NCI-H1436 treated with DMSO at 0.1 percent for 48 hours (cell line): ENCODE data around the gene CIB4.

Experiments used
- DNase-seq: peaks from one replicate; lab custom pipeline; 2025; lab: John Stamatoyannopoulos, UW

Gene CIB4

GRCh38 chr2:26621469-26622199, 19.5 kb downstream of the CIB4 start:
- no peak for DNase-seq

GRCh38 chr2:26620031-26620605, 21.0 kb downstream of the CIB4 start:
- no peak for DNase-seq

DNA sequence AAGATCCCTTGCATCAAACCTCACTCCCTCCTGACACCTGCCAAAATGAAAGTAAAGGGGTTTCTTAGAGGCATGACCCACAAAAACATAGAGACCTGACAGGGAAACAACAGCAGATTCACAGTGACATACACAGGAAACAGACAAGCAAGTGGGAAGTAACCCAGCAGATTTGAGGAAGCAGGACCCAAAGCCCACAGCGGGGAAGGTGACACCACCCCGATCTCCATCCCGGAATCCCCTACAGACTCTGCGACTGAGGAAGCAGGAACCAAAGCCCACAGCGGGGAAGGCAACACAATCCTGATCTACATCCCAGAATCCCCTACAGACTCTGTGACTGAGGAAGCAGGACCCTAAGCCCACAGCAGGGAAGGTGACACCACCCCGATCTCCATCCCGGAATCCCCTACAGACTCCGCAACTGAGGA, 21.6 kb downstream of the CIB4 start:
- no peak for DNase-seq

DNA sequence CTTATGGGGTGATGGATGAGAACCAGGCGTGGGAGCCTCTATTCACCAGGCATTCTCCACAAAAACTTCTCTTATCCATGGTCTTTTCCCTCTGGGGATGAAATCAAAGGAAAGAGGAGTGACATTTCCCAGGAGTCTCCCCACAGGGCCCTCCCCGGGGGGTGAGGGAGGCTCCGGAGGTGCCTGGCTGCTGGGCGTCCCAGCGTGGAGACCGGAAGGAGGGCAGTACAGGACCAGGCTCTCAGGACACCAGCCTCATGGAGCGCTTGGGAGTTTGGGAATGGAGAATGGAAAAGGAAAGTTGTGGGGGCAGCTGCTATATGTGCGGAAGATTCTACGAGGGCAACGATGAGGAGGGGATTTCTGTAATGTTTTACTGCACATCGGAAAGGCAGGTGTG, 22.1 kb downstream of the CIB4 start:
- DNase-seq: no peak

DNA sequence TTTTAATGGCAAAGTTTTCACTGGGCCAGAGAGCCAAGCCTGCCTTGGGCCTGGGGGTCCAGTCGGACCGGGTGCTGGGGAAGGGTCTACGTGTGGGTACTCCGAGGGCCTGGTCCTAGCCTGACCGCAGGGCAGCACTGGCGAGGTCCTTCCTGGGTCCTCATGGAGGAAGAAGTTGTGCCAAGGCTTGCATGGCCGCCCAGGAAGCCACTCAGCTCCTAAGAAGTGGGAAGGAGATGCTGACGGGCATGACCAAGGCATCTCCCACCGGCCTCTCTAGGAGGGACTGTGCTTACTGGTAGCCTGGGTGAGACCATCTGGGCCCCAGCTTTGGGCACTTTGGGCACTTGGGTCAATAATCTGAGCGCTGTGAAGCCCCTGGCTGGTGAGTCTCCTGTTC, 22.6 kb downstream of the CIB4 start:
- DNase-seq: no peak

DNA sequence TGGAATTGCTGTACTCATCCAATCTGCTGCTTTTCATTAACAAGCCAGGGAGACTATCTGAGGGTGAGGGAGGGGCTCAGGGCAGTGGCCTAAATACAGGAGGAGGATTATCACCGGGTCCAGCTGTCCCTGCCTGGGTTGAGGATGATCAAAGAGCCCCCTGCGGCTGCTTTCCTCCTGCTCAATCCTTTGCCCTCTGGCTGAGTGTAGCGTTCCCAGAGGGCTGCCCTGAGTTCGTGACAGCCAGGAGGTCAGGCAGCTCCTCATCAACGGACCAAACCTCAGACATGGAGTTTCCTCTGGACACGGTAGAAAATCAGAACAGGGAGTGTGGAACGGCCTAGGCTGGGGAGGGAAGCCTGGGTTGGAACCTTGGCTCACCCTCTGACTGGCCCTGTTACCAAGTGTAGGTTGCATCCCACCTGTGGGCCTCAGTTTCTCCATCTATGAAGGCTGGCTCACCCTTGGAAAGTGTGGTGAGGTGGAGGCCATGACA, 23.5 kb downstream of the CIB4 start:
- no peak for DNase-seq

DNA sequence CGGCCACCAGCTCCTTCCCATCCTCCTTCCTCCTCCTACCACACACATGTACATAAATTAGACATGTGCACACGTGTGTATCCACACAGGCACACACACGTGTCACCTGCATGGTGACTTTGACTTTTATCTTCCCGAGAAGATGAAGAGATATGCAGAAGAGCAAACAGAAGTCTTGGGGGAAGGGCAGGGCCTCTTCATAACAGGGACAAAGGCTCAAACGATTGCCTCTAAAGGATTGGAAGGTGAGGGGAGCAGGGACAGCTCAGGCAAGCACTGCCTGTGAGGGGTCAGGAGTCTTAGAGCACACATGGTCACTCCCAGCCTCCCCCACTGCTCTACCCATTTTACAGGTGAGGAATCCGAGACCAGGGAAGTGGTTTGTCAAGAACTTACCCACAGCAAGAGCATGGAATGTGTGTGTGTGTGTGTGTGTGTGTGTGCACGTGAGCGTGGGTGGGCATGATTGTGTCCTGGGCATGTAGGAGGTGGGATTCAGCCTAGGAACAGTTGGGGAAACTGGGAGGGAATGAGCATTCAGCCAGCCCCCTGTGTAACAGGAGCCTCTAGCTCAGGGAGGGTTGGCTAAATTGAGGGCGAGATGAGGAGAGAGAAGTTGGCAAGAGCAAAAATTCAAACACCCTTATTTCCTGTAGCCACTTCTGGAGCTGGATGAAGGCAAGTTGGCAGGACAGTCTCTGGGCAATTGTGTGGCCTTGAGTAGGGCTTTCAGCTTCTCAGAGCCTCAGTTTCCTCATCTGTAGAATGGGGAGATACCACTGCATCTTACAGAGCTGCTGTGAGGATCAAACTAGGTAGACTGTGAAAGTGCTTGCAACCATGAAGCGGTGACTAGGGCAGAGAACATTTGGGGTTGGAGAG, 24.2 kb downstream of the CIB4 start:
- DNase-seq: no peak

DNA sequence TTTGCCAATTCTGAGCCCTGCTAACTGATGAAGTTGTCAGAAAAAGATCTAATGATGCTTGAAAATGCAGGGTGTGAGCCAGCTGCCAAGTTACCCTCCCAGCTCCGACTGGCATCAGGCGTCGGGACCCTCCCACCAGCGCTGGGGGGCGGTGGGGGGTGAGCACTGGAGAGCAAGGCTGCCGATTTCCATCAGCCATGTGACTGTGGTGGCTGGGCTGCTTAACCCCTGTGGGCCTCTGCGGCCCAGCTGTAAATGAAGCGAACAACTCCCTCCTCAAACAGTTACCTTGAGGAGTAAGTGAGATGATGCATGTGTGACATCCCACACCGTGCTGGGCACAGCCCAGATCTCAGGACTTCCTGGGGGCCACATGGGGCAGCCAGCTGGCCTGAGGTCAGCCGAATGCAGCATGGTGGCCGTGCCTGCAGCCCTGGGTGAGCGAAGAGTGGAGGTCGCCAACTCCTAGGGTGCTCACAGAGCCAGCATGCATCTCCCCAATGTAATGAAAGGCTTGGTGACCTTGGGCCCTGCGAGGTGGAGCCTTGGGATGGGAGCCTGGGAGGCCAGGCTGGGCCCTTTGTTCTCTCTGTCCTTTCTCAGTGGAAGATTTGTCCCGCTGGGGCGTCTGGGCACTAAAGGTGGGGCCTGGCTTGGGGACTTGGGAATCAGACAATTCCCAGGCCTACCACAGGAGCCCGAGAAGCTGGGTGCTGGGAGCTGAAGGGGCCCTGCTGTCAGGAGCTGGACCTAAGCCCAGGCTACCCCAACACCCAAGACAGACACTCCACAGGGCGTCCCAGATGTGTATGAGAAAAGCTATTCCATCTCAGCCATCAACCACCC, 25.1 kb downstream of the CIB4 start:
- DNase-seq: no peak

DNA sequence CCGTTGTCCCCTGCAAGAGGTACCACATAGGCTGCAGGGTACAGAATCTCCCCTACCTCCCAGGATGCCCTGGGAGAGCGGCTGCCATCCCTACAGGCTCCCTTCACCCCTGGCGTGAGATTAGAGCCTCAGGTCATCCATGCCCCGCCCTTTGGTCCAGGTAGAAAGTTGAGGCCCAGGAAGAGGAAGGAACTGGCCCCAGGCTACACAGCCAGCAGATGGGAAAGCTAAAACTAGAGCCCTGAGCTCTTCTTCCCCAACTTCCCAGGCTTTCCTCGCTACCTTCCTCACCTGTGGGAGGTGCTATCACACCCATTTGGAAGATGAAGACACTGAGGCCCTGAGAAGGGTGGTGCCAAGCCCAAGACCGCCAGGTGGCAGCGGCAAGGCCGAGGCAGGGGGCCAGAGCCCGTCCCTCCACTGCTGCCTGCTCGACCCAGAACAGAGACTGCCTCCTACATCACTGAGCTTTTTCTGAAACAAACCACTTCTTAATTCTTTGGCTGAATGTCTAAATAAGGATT, 25.8 kb downstream of the CIB4 start:
- no peak for DNase-seq

GRCh38 chr2:26614216-26615138, 26.7 kb downstream of the CIB4 start:
- DNase-seq: no peak

DNA sequence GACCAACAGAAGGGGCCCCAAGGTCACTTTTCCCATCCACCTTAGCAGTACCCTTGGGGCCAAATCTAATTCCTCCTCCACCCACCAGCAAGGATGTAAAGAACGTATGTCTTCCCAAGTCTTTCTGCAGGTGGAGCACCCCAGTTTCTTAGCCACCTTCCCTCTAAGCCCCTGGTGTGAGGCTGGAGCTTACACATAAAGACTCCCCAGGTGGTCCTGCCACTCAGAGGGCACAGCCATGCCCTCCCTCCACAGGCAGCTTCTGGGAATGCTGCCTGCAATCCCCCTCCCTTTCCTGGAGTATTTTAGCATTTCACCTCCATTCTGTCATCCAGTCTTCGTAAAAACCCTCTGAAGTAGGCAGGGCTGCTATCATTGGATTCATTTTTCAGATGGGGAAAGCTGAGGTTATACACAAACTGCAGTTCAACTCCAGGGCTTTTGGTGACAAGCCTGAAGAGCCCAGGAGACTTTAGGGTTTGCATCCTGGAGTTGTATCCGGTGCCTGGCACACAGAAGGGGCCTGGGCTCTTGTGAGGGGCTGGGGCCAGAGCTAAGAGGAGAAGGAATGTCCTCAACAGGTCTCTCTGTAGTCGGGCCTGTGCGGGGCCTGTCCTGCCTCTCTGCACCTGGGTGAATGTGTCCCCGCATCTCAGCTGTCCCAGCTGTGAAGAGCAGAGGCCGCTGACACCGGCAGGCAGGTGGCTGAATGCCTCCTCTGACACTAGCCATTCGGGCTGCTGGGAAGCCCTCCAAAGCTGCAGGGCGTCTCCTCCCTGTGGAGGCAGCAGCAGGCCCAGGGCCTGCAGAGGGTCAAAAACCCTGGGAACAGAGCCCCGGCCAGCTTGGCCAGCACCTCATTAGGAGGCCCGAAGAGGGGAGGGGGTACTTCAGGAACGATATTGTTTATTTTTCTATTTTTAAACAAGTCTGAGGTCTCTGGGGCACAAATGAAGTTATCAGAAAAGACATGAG, 27.6 kb downstream of the CIB4 start:
- no peak for DNase-seq

DNA sequence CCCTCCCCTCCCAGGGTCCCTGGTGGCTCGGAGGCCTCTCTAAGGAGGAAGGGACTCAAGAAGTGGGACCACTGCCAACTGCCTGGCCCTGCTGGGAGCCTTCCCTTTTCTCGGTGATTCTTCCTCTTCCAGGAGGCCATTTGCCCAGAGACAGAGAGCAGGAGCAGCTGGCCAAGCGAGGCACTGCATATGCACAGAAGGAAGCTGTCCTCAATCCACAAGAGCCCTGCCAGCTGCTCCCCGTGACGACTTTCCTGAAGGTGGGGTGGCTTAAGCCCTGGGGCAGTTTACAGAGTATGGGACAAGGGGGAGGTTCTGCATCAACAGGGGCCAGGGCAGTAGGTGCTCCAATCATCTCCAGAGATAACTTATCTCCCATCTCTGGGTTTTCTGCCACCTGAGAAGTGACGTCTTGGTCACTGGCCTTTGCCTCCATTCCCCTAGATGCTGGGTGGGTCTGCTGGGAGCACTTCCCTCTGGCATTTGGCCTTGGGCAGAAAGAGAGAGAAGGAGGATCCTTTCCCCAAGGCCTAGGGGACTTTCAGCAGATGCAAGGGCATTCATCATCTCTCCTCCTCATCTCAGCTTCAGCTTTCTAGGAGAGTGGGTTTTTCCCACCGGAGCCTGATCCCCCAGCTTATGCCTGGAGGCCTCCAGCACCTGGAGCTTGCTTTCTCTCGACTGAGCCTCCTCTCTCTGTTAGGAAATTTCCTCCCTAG, 28.5 kb downstream of the CIB4 start:
- DNase-seq: no peak

DNA sequence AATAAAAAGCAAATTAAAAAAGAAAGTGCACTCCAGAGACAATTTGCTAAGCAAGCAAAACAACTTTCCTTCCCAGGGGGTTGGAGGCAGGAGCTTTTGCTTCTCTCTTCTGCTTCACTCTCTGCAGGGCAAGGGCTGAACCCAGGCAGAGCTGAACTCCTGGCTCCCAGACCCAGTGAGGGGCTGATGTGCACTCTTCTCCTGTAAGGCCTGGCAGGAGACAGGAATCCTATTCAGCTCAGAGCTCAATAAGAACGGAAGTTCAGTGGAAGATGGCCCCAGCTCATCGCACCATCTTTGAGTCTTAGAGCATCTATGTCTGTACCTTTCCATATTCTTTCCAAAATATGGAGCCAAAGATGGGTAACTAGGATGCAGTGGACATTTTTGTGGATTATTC, 29.1 kb downstream of the CIB4 start:
- no peak for DNase-seq

- DNase-seq: no peak
Observed at GRCh38 chr2:26610504-26611335, 30.4 kb downstream of the CIB4 start.

- no peak for DNase-seq
Observed at GRCh38 chr2:26609839-26610277, 31.3 kb downstream of the CIB4 start.

DNA sequence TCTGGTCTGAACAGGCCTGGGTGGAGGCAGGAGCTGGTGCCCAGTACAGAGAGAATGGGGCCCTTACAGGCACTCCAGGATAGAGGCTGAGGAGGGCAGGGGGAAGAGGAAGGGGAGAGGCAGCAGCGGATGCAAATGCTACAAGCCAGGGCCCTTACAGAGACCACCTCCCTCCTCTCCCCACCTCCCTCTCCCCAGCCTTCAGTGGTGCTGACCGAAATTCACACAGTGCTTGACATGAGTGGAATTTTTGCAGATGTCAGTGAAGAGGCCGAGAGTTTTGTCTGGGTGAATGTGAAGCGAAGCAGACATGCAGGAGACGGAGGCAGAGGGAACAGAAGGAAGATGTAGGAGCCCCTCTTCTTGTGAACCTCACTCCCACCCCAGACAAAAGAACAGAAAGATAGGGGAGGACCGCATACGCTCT, 31.9 kb downstream of the CIB4 start:
- no peak for DNase-seq

GRCh38 chr2:26608557-26608956, 32.6 kb downstream of the CIB4 start:
- no peak for DNase-seq

GRCh38 chr2:26607698-26608097, 33.5 kb downstream of the CIB4 start:
- DNase-seq: no peak
